ENCODE measurements around the gene ADGRG1.
"Not testable (repeated sequence)": the region's sequence is repeated elsewhere in the genome, so short reads cannot be mapped to it uniquely, and the experiment has no call there.

GRCh38 chr16:57671451-57671850, 43.0 kb downstream of the ADGRG1 start:
- not testable (repeated sequence) for TF ChIP-seq POLR2A, POLR2AphosphoS5 (IDR thresholded peaks at IDR 0.05; ENCODE audit: low read depth, low read length)

Data from GM12892 (cell line).